Measurements from ENCODE around the gene SLC35F1.

DNA sequence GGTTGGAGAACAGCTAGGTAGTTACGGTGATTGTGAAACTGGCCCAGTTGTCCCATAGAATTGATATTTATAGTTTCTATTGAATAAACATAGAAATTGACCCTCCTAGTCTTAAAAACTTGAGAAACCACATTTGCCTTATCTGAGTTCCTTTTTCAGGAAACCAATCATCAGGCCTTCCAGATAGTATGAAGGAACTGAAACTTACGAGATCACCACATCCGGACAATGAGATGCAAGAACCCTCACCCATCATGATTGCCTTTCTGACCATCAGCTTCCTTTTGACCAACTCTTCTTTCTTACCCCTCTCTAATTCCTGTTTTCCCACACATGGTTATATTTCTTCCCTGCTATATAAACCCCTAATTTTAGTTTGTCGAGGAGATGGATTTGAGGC, 21.8 kb downstream of the SLC35F1 start:
- TF ChIP-seq CTCF (IDR thresholded peaks at IDR 0.05) (no peak), POLR2A (IDR thresholded peaks at IDR 0.05; ENCODE audit: low read depth) (no peak), EP300 (IDR thresholded peaks at IDR 0.05) (no peak), POLR2AphosphoS5 (IDR thresholded peaks at IDR 0.05) (no peak)

All from esophagus muscularis mucosa (tissue), 4 donors.